ENCODE measurements around the gene ALDOC. TPM values are rescaled to one million over a fixed set of nuclear protein-coding genes. Genes with fewer than 3 reads are reported as not detected.

Gene ALDOC
- total RNA-seq, 1 donor from 2014 or later = 329 TPM

DNA sequence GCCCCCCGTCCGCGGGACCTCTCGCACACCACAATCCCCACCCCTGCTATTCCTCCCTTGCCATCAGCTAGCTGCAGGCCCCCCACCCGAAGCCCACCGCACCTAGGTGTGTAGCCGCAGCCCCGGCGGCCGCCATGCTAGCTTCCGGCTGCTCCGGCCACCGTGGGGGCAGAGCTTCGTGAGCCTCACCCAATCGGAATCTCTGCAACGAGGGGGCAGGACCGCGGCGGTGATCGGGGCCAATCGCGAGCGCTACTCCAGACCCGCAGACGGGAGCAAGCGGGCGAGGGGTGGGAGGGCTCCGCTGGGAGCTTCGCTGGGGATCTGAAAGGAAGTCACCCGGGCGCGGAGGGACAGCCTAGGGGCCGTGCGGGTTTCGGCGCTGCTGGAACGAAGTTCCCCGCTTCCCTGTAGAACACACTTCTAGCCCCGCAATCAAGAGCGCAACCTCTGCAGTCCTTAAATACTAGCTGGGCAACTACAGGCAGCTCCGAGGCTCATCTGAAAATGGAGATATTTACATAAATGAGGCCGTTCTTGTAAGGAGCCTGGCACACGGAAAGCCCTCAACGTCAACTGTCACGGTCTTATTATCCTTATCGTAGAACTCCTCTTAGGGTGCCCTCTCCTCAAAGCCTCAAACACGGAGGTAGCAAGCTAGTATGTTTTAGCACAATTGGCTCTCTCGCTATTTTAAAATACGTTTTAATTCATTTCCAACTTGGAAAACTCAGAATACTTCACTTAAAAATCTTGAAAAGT, 5.2 kb downstream of the ALDOC start, which contains the start of gene PIGS:
PIGS (minus strand) TSS at position 164 of the 762 bp plus-strand sequence; CDS start at position 136, 28 bp downstream.
- TF ChIP-seq, protein P1, sequence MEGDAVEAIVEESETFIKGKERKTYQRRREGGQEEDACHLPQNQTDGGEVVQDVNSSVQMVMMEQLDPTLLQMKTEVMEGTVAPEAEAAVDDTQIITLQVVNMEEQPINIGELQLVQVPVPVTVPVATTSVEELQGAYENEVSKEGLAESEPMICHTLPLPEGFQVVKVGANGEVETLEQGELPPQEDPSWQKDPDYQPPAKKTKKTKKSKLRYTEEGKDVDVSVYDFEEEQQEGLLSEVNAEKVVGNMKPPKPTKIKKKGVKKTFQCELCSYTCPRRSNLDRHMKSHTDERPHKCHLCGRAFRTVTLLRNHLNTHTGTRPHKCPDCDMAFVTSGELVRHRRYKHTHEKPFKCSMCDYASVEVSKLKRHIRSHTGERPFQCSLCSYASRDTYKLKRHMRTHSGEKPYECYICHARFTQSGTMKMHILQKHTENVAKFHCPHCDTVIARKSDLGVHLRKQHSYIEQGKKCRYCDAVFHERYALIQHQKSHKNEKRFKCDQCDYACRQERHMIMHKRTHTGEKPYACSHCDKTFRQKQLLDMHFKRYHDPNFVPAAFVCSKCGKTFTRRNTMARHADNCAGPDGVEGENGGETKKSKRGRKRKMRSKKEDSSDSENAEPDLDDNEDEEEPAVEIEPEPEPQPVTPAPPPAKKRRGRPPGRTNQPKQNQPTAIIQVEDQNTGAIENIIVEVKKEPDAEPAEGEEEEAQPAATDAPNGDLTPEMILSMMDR (IDR thresholded peaks at IDR 0.05; ENCODE audit: borderline replicate concordance) = peak; percentile 13
- H3K4me1 ChIP-seq = peaks cover 62% of the 10 kb centered on the region
- peak; percentile 97 for DNase-seq
- peak within 1 kb of the TSS; percentile 84 for H3K27ac ChIP-seq (replicated peaks)
- H3K4me3 ChIP-seq = peak within 1 kb of the TSS; percentile 93
- no peaks in the 10 kb centered on the region for H3K27me3 ChIP-seq (ENCODE audit: low read depth)
- H3K9me3 ChIP-seq (replicated peaks) = no peaks in the 10 kb centered on the region
- intact Hi-C loops (cut with micrococcal nuclease) = no loop called here
- H3K36me3 ChIP-seq = peaks cover 14% of the 10 kb centered on the region

DNA sequence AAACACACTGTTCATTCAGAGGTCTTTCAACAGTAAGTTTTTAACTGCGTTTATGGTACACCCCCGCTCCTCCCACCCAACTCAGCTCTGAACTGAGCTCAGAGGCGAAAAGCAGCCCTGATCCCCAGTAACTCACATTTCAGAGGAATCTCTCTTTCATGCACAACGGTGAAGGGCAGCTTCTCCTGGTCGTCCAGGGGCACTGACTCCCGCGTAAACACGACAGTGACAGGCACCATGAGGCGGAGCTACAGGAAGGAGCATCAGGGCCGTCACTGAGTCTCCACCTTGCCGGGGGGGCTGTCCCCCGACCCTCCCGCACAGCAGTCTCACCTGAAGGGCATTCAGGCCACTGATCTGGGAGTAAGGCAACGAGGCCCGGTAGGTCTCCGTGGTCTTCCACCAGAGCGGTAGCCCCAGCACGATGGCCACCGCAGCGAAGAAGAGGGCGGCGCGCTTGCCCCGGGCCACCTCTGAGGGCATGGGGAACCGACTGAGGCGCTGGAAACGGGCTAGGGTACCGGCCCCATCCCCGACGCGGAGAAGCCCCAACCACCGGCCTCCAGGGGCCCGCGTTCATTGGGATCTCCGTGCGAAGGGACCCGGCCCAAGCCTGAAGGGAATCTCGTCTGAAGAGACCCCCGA, 5.9 kb downstream of the ALDOC start:
- no peaks in the 10 kb centered on the region for H3K9me3 ChIP-seq (replicated peaks)
- DNase-seq = peak; percentile 25
- peaks cover 57% of the 10 kb centered on the region for H3K4me1 ChIP-seq
- H3K36me3 ChIP-seq = peaks cover 16% of the 10 kb centered on the region
- intact Hi-C loops (cut with micrococcal nuclease) = no loop called here
- TF ChIP-seq, protein P1 (IDR thresholded peaks at IDR 0.05; ENCODE audit: borderline replicate concordance) = no peak
- no peaks in the 10 kb centered on the region for H3K27me3 ChIP-seq (ENCODE audit: low read depth)
- peak overlapping the region; percentile 84 for H3K27ac ChIP-seq (replicated peaks)
- peak overlapping the region; percentile 93 for H3K4me3 ChIP-seq

DNA sequence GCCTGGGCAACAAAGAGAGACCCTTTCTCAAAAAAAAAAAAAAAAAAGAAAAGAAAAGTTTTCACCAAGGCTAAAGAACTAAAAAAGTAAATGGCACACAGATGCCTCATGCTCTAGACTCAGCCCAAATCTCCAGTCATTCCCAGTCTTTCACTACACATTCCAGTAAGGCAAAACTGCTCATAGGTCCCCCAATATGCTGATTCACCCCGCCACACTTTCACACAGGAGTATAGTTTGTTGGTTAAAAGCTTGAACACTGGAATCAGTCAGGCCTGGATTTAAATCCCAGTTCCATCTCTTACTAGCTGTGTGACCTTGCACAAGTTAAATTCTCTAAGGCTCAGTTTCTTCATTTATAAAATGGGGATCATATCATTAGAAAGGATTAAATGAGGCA, 7.2 kb downstream of the ALDOC start:
- no peak overlapping the region for H3K27ac ChIP-seq (replicated peaks)
- TF ChIP-seq, protein P1 (IDR thresholded peaks at IDR 0.05; ENCODE audit: borderline replicate concordance) = no peak
- DNase-seq = no peak
- H3K36me3 ChIP-seq = peaks cover 14% of the 10 kb centered on the region
- intact Hi-C loops (cut with micrococcal nuclease) = no loop called here
- H3K9me3 ChIP-seq (replicated peaks) = no peaks in the 10 kb centered on the region
- no peaks in the 10 kb centered on the region for H3K27me3 ChIP-seq (ENCODE audit: low read depth)
- no peak overlapping the region for H3K4me3 ChIP-seq
- peaks cover 47% of the 10 kb centered on the region for H3K4me1 ChIP-seq

DNA sequence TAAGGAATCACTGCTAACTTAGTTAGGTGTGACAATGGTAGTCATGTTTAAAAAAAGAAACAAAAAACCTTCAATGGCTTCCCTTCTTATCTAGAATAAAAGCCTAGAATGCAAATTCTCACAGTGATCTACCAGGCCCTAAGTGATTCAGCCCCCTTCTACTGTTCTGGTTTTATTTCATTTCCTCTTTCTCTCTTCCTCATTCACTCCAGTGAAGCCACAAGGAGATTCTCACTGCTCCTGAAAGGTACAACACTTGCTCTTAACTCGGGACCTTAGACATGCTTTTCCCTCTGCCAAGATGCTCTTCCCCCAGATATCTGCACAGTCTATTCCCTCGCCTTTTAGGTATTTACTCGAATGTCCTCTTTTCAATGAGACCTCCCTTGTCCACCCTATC, 9.1 kb downstream of the ALDOC start:
- Histone ChIP-seq H3K4me3 (no peak overlapping the region), H3K36me3 (peaks cover 18% of the 10 kb centered on the region), H3K4me1 (peaks cover 37% of the 10 kb centered on the region), H3K27me3 (ENCODE audit: low read depth) (no peaks in the 10 kb centered on the region), H3K27ac (replicated peaks) (no peak overlapping the region), H3K9me3 (replicated peaks) (no peaks in the 10 kb centered on the region)
- intact Hi-C loops (cut with micrococcal nuclease) = no loop called here
- TF ChIP-seq, protein P1 (IDR thresholded peaks at IDR 0.05; ENCODE audit: borderline replicate concordance) = no peak
- no peak for DNase-seq

DNA sequence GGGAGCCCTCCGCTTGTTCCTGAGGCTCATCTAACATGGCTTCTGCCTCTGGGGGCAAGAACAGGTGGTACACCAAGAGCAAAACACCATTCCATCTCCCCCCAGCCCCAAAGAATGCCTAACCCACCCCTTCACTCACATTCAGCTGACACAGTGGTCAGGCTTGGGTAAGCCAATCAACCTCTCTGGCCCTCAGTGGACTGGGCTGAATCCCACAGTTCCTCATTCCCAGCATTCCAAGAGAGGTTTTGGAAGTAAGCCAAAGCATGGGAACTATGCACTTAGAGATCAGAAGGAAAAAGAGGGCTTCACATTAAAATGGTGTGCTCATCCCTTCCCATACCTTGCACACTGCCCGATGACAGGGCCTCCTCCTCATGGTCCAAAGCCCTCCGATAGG, 13.2 kb downstream of the ALDOC start:
- Histone ChIP-seq H3K27me3 (ENCODE audit: low read depth) (no peaks in the 10 kb centered on the region), H3K27ac (replicated peaks) (no peak overlapping the region), H3K36me3 (peaks cover 59% of the 10 kb centered on the region), H3K9me3 (replicated peaks) (no peaks in the 10 kb centered on the region), H3K4me3 (no peak overlapping the region), H3K4me1 (peaks cover 8% of the 10 kb centered on the region)
- no peak for DNase-seq
- TF ChIP-seq, protein P1 (IDR thresholded peaks at IDR 0.05; ENCODE audit: borderline replicate concordance) = no peak
- intact Hi-C loops (cut with micrococcal nuclease) = no loop called here

Data from left ventricle myocardium inferior (tissue), 1 donor.